Measurements from ENCODE around the gene TBX10.
"Not testable (repeated sequence)": the region's sequence is repeated elsewhere in the genome, so short reads cannot be mapped to it uniquely, and the experiment has no call there.

Gene TBX10

GRCh38 chr11:67630228-67630942 is 9.2 kb downstream of the TBX10 start:
- DNase-seq = peak; percentile 98

GRCh38 chr11:67629386-67630227 is 10.0 kb downstream of the TBX10 start, which contains the start of gene NUDT8:
NUDT8 (minus strand) TSS chr11:67629937; CDS start chr11:67629911, 26 bp downstream.
- DNase-seq = peak; percentile 80

- DNase-seq = no peak
Measured at GRCh38 chr11:67628710-67629385, 10.7 kb downstream of the TBX10 start.

- DNase-seq = no peak
Measured at GRCh38 chr11:67627812-67628624, 11.5 kb downstream of the TBX10 start.

- DNase-seq = no peak
Measured at GRCh38 chr11:67627441-67627811, 12.1 kb downstream of the TBX10 start.

- DNase-seq = no peak
Measured at GRCh38 chr11:67626970-67627369, 12.6 kb downstream of the TBX10 start.

- not testable (repeated sequence) for DNase-seq
Measured at GRCh38 chr11:67626131-67626833, 13.3 kb downstream of the TBX10 start.

GRCh38 chr11:67623795-67624194 is 15.8 kb downstream of the TBX10 start:
- DNase-seq = not testable (repeated sequence)

GRCh38 chr11:67622905-67623304 is 16.7 kb downstream of the TBX10 start:
- not testable (repeated sequence) for DNase-seq

GRCh38 chr11:67621928-67622327 is 17.6 kb downstream of the TBX10 start:
- not testable (repeated sequence) for DNase-seq

GRCh38 chr11:67620621-67621020 is 18.9 kb downstream of the TBX10 start:
- not testable (repeated sequence) for DNase-seq

- not testable (repeated sequence) for DNase-seq
Measured at GRCh38 chr11:67619683-67620618, 19.6 kb downstream of the TBX10 start.

GRCh38 chr11:67618901-67619659 is 20.5 kb downstream of the TBX10 start:
- DNase-seq = not testable (repeated sequence)

GRCh38 chr11:67617243-67617953 is 22.2 kb downstream of the TBX10 start:
- DNase-seq = no peak

GRCh38 chr11:67616431-67617242 is 22.9 kb downstream of the TBX10 start:
- no peak for DNase-seq

- DNase-seq = no peak
Measured at GRCh38 chr11:67615728-67616430, 23.7 kb downstream of the TBX10 start.
